Measurements from ENCODE around the gene TMEM240.
"Not testable (repeated sequence)": the region's sequence is repeated elsewhere in the genome, so short reads cannot be mapped to it uniquely, and the experiment has no call there.

The TMEM240 gene

GRCh38 chr1:1558591-1558990 lies 18.2 kb upstream of the TMEM240 start:
- DNase-seq (ENCODE audit: extremely low read depth in 1 of 2, low read depth in 1 of 2): no peak

- DNase-seq (ENCODE audit: extremely low read depth in 1 of 2, low read depth in 1 of 2): not testable (repeated sequence)
Observed at GRCh38 chr1:1557688-1558087, 17.3 kb upstream of the TMEM240 start.

- DNase-seq (ENCODE audit: extremely low read depth in 1 of 2, low read depth in 1 of 2): not testable (repeated sequence)
Observed at GRCh38 chr1:1556961-1557360, 16.5 kb upstream of the TMEM240 start.

- no peak for DNase-seq (ENCODE audit: extremely low read depth in 1 of 2, low read depth in 1 of 2)
Observed at GRCh38 chr1:1556505-1556904, 16.1 kb upstream of the TMEM240 start.

- DNase-seq (ENCODE audit: extremely low read depth in 1 of 2, low read depth in 1 of 2): no peak
Observed at GRCh38 chr1:1554926-1555915, 14.8 kb upstream of the TMEM240 start.

GRCh38 chr1:1554550-1554925 lies 14.1 kb upstream of the TMEM240 start:
- DNase-seq (ENCODE audit: extremely low read depth in 1 of 2, low read depth in 1 of 2): no peak

GRCh38 chr1:1553821-1554494 lies 13.5 kb upstream of the TMEM240 start:
- DNase-seq (ENCODE audit: extremely low read depth in 1 of 2, low read depth in 1 of 2): no peak

- DNase-seq (ENCODE audit: extremely low read depth in 1 of 2, low read depth in 1 of 2): no peak
Observed at GRCh38 chr1:1552263-1552639, 11.8 kb upstream of the TMEM240 start.

GRCh38 chr1:1551524-1552262 lies 11.3 kb upstream of the TMEM240 start:
- DNase-seq (ENCODE audit: extremely low read depth in 1 of 2, low read depth in 1 of 2): no peak

- no peak for DNase-seq (ENCODE audit: extremely low read depth in 1 of 2, low read depth in 1 of 2)
Observed at GRCh38 chr1:1550591-1551432, 10.4 kb upstream of the TMEM240 start.

GRCh38 chr1:1550087-1550486 lies 9.7 kb upstream of the TMEM240 start:
- DNase-seq (ENCODE audit: extremely low read depth in 1 of 2, low read depth in 1 of 2): no peak

- DNase-seq (ENCODE audit: extremely low read depth in 1 of 2, low read depth in 1 of 2): no peak
Observed at GRCh38 chr1:1548591-1548990, 8.2 kb upstream of the TMEM240 start.

GRCh38 chr1:1547476-1547875 lies 7.1 kb upstream of the TMEM240 start:
- no peak for DNase-seq (ENCODE audit: extremely low read depth in 1 of 2, low read depth in 1 of 2)

- no peak for DNase-seq (ENCODE audit: extremely low read depth in 1 of 2, low read depth in 1 of 2)
Observed at GRCh38 chr1:1547011-1547410, 6.6 kb upstream of the TMEM240 start.

- no peak for DNase-seq (ENCODE audit: extremely low read depth in 1 of 2, low read depth in 1 of 2)
Observed at GRCh38 chr1:1545946-1546737, 5.7 kb upstream of the TMEM240 start.

GRCh38 chr1:1544544-1544943 lies 4.1 kb upstream of the TMEM240 start:
- no peak for DNase-seq (ENCODE audit: extremely low read depth in 1 of 2, low read depth in 1 of 2)

GRCh38 chr1:1543706-1544099 lies 3.3 kb upstream of the TMEM240 start:
- DNase-seq (ENCODE audit: extremely low read depth in 1 of 2, low read depth in 1 of 2): no peak

GRCh38 chr1:1542766-1543705 lies 2.6 kb upstream of the TMEM240 start:
- DNase-seq (ENCODE audit: extremely low read depth in 1 of 2, low read depth in 1 of 2): no peak
